Neural cell (in vitro differentiated cells): ENCODE results near the gene SPDYE1. TPM values are rescaled to one million over a fixed set of nuclear protein-coding genes. Genes with fewer than 3 reads are reported as not detected.

Source experiments
- H2AFZ ChIP-seq: fragments of 200-600, 300-800 bp; sonication (generic), shearing (Covaris generic); 2 replicates; pipeline ENCODE4 v1.6.0; 2014; ENCODE audit warnings: low read depth, mild to moderate bottlenecking, antibody characterized with exemption, low read length, moderate library complexity
- H3F3A ChIP-seq: fragments of 200-600 bp; shearing (Covaris generic); 2 replicates; pipeline ENCODE4 v1.6.1; 2016; ENCODE audit warnings: mild to moderate bottlenecking, moderate library complexity, mixed read lengths, antibody characterized with exemption, low read length; ENCODE audit not compliant: insufficient read depth, poor library complexity, severe bottlenecking
- H3K27ac ChIP-seq: fragments of 200-600, 300-800 bp; sonication (generic), shearing (Covaris generic); 2 replicates; pipeline ENCODE4 v1.5.1; 2014; ENCODE audit warnings: mild to moderate bottlenecking, low read length, moderate library complexity
- H3K27me3 ChIP-seq: fragments of 300-800, 200-600 bp; sonication (generic), shearing (Covaris generic); 2 replicates; pipeline ENCODE4 v1.6.0; 2014; ENCODE audit warnings: mild to moderate bottlenecking, low read depth, low read length, moderate library complexity; ENCODE audit not compliant: insufficient read depth
- H3K36me3 ChIP-seq: fragments of 300-800, 200-600 bp; sonication (generic), shearing (Covaris generic); 2 replicates; pipeline ENCODE4 v1.5.1; 2014; ENCODE audit warnings: mild to moderate bottlenecking, antibody characterized with exemption, low read length, moderate library complexity; ENCODE audit not compliant: insufficient read depth
- H3K4me2 ChIP-seq: fragments of 300-800, 200-600 bp; sonication (generic), shearing (Covaris generic); 2 replicates; pipeline ENCODE4 v1.6.0; 2014; ENCODE audit warnings: mild to moderate bottlenecking, low read length
- H3K4me3 ChIP-seq: fragments of 300-800, 200-600 bp; sonication (generic), shearing (Covaris generic); 2 replicates; pipeline ENCODE4 v1.5.1; 2014; ENCODE audit warnings: mild to moderate bottlenecking, low read length, moderate library complexity
- H3K79me2 ChIP-seq: fragments of 200-600 bp; shearing (Covaris generic); replicated peaks from 2 replicates; pipeline ENCODE4 v1.6.0; 2014; ENCODE audit warnings: mild to moderate bottlenecking, low read length, moderate library complexity; ENCODE audit not compliant: insufficient read depth
- H3K9ac ChIP-seq: fragments of 300-800, 200-600 bp; sonication (generic), shearing (Covaris generic); 2 replicates; pipeline ENCODE4 v1.6.1; 2016; ENCODE audit warnings: mild to moderate bottlenecking, low read length, mixed read lengths
- H3K9me2 ChIP-seq: fragments of 200-600 bp; shearing (Covaris generic); 2 replicates; pipeline ENCODE4 v1.6.1; 2016; ENCODE audit warnings: mild to moderate bottlenecking, low read length, mixed read lengths; ENCODE audit not compliant: insufficient read depth
- H3K9me3 ChIP-seq: fragments of 200-600, 300-800 bp; sonication (generic), shearing (Covaris generic); 2 replicates; pipeline ENCODE4 v1.6.1; 2016; ENCODE audit warnings: mild to moderate bottlenecking, mixed run types, low read length, moderate library complexity, mixed read lengths
- H4K20me1 ChIP-seq: fragments of 200-600 bp; shearing (Covaris generic); 2 replicates; pipeline ENCODE4 v1.6.1; 2016; ENCODE audit warnings: mild to moderate bottlenecking, mixed run types; ENCODE audit not compliant: insufficient read depth
- CTCF ChIP-seq: fragments of 450-650 bp; IDR thresholded peaks from 2 replicates; pipeline ENCODE4 v1.5.1; 2014; ENCODE audit warnings: antibody characterized with exemption, mild to moderate bottlenecking, moderate library complexity; ENCODE audit not compliant: poor library complexity, severe bottlenecking
- EP300 ChIP-seq: fragments of 450-650 bp; conservative IDR thresholded peaks from 2 replicates; pipeline ENCODE4 v1.6.1; 2014; ENCODE audit warnings: antibody characterized with exemption, mild to moderate bottlenecking, moderate library complexity; ENCODE audit not compliant: poor library complexity, severe bottlenecking
- EZH2 ChIP-seq: fragments of 200-600, 300-800 bp; shearing (Covaris generic), sonication (generic); IDR thresholded peaks from 2 replicates; pipeline ENCODE4 v1.6.1; 2014; ENCODE audit warnings: antibody characterized with exemption, low read length, borderline replicate concordance, mild to moderate bottlenecking; ENCODE audit not compliant: insufficient read depth, poor library complexity, severe bottlenecking
- MXI1 ChIP-seq: fragments of 450-650 bp; conservative IDR thresholded peaks from 2 replicates; pipeline ENCODE4 v1.6.1; 2014; ENCODE audit warnings: antibody characterized with exemption, mild to moderate bottlenecking; ENCODE audit not compliant: poor library complexity, severe bottlenecking
- POLR2AphosphoS5 ChIP-seq: IDR thresholded peaks from 2 replicates; pipeline ENCODE4 v1.6.1; 2012
- RAD21 ChIP-seq: fragments of 450-650 bp; conservative IDR thresholded peaks from 2 replicates; pipeline ENCODE4 v1.6.1; 2014; ENCODE audit warnings: antibody characterized with exemption, mild to moderate bottlenecking, moderate library complexity
- REST ChIP-seq: IDR thresholded peaks from 2 replicates; pipeline ENCODE4 v1.6.1; 2012; ENCODE audit warnings: borderline replicate concordance
- SMC3 ChIP-seq: fragments of 450-650 bp; conservative IDR thresholded peaks from 2 replicates; pipeline ENCODE4 v1.6.1; 2014; ENCODE audit warnings: antibody characterized with exemption, mild to moderate bottlenecking, moderate library complexity; ENCODE audit not compliant: poor library complexity
- TAF1 ChIP-seq: IDR thresholded peaks from 2 replicates; pipeline ENCODE4 v1.6.1; 2012; ENCODE audit warnings: low read depth
- polyA plus RNA-seq: library from polyadenylated mRNA; depleted of rRNA; stranded (reverse); fragments of >200 nt; gene quantifications from 2 replicates; pipeline ENCODE4 v1.2.3, GENCODE V29; 2014

SPDYE1 gene
- polyA plus RNA-seq, 1 donor from 2014 or later: not detected

- no peak for TF ChIP-seq TAF1
- TF ChIP-seq RAD21: no peak
- TF ChIP-seq SMC3: no peak
- no peak for TF ChIP-seq REST
- no peak for TF ChIP-seq EZH2
- no peak for TF ChIP-seq CTCF
- no peak for TF ChIP-seq MXI1
- TF ChIP-seq POLR2AphosphoS5: no peak
- no peak for TF ChIP-seq EP300
- Histone ChIP-seq H3K9me3 (no peaks in the 10 kb centered on the region), H3K4me3 (no peak overlapping the region), H3K4me2 (no peak overlapping the region), H3K9ac (no peak overlapping the region), H3K27me3 (no peaks in the 10 kb centered on the region), H3K9me2 (no peaks in the 10 kb centered on the region), H3K79me2 (peaks cover 31% of the 10 kb centered on the region), H3F3A (no peaks in the 10 kb centered on the region), H2AFZ (no peak overlapping the region), H4K20me1 (no peaks in the 10 kb centered on the region), H3K27ac (no peak overlapping the region), H3K36me3 (no peaks in the 10 kb centered on the region)
Observed at GRCh38 chr7:44048031-44048795, 50.5 kb downstream of the SPDYE1 start.

GRCh38 chr7:44050121-44050914 lies 52.6 kb downstream of the SPDYE1 start:
- Histone ChIP-seq H3K36me3 (peaks cover 7% of the 10 kb centered on the region), H4K20me1 (no peaks in the 10 kb centered on the region), H3K27ac (no peak overlapping the region), H3K9me3 (no peaks in the 10 kb centered on the region), H2AFZ (no peak overlapping the region), H3K9me2 (no peaks in the 10 kb centered on the region), H3K79me2 (peaks cover 23% of the 10 kb centered on the region), H3K4me2 (no peak overlapping the region), H3F3A (no peaks in the 10 kb centered on the region), H3K4me3 (no peak overlapping the region), H3K9ac (no peak overlapping the region), H3K27me3 (no peaks in the 10 kb centered on the region)
- TF ChIP-seq MXI1 (no peak), TAF1 (no peak), CTCF (no peak)
